HepG2 (cell line): Measurements from ENCODE around the gene BROX. TPM values are rescaled to one million over a fixed set of nuclear protein-coding genes. Genes with fewer than 3 reads are reported as not detected.

Experiments
- ARHGAP35 ChIP-seq: sonication (generic); formaldehyde crosslinking; IDR thresholded peaks from 2 replicates; pipeline ENCODE4 v1.9.0; 2022; ENCODE audit warnings: mild to moderate bottlenecking, inconsistent platforms, moderate library complexity, missing genetic modification reagents, borderline replicate concordance
- ASH2L ChIP-seq: fragments of 300-600, 200-600 bp; sonication (generic); IDR thresholded peaks from 2 replicates; pipeline ENCODE4 v1.7.0; 2017; ENCODE audit warnings: low read depth, mild to moderate bottlenecking, moderate library complexity, mixed read lengths, low read length; ENCODE audit not compliant: insufficient read length
- FOXO1 ChIP-seq: sonication (generic); formaldehyde crosslinking; IDR thresholded peaks from 2 replicates; pipeline ENCODE4 v1.4.0; 2020; ENCODE audit warnings: missing genetic modification reagents
- GABPA ChIP-seq, 2 experiments: IDR thresholded peaks; 2 replicates each; pipeline ENCODE4 v1.6.1; 2011 to 2016; ENCODE audit warnings: low read depth in 2 of 2, low read length in 1 of 2, missing biosample characterization in 1 of 2, missing genetic modification characterization in 1 of 2
- KDM5A ChIP-seq: fragments of 200-600 bp; sonication (generic); IDR thresholded peaks from 2 replicates; pipeline ENCODE4 v1.7.0; 2018; ENCODE audit warnings: antibody characterized with exemption, mild to moderate bottlenecking, low read length, borderline replicate concordance
- MAF1 ChIP-seq: sonication (generic); formaldehyde crosslinking; IDR thresholded peaks from 2 replicates; pipeline ENCODE4 v1.5.0; 2020; ENCODE audit warnings: missing genetic modification reagents, borderline replicate concordance
- MED13 ChIP-seq: sonication (generic); formaldehyde crosslinking; IDR thresholded peaks from 2 replicates; pipeline ENCODE4 v1.5.0; 2020; ENCODE audit warnings: missing genetic modification reagents
- MED8 ChIP-seq: sonication (generic); formaldehyde crosslinking; IDR thresholded peaks from 2 replicates; pipeline ENCODE4 v1.8.1; 2023; ENCODE audit warnings: mild to moderate bottlenecking, missing genetic modification reagents; ENCODE audit not compliant: insufficient replicate concordance
- NCOA1 ChIP-seq: sonication (generic); formaldehyde crosslinking; IDR thresholded peaks from 2 replicates; pipeline ENCODE4 v1.9.0; 2021; ENCODE audit warnings: missing genetic modification reagents
- PREB ChIP-seq: sonication (generic); formaldehyde crosslinking; IDR thresholded peaks from 2 replicates; pipeline ENCODE4 v1.4.0; 2020; ENCODE audit warnings: missing genetic modification reagents
- RAD51 ChIP-seq: fragments of 450-650 bp; IDR thresholded peaks from 2 replicates; pipeline ENCODE4 v1.6.1; 2016; ENCODE audit warnings: borderline replicate concordance
- SNRNP70 ChIP-seq: fragments of 200-400 bp; formaldehyde crosslinking; IDR thresholded peaks from 2 replicates; pipeline ENCODE4 v1.6.1; 2017; ENCODE audit warnings: mild to moderate bottlenecking, low read depth, low read length, moderate library complexity
- TFDP2 ChIP-seq: sonication (generic); formaldehyde crosslinking; IDR thresholded peaks from 2 replicates; pipeline ENCODE4 v1.4.0; 2020; ENCODE audit warnings: missing genetic modification reagents
- ZNF430 ChIP-seq: sonication (generic); formaldehyde crosslinking; IDR thresholded peaks from 2 replicates; pipeline ENCODE4 v1.9.0; 2021; ENCODE audit warnings: mild to moderate bottlenecking, missing genetic modification reagents
- ZNF546 ChIP-seq: sonication (generic); formaldehyde crosslinking; conservative IDR thresholded peaks from 2 replicates; pipeline ENCODE4 v1.8.1; 2023; ENCODE audit warnings: mild to moderate bottlenecking, missing genetic modification reagents
- ZNF749 ChIP-seq: sonication (generic); formaldehyde crosslinking; IDR thresholded peaks from 2 replicates; pipeline ENCODE4 v1.8.0; 2022; ENCODE audit warnings: mild to moderate bottlenecking, missing genetic modification reagents, moderate library complexity, borderline replicate concordance
- polyA plus RNA-seq, 8 experiments: library from polyadenylated mRNA; depleted of rRNA in 3 of 8; stranded (reverse) in 7 of 8; unstranded in 1 of 8; fragments of >200 nt; fragmentation: Illumina TruSeq in 4 of 8; extraction: Trizol in 4 of 8; gene quantifications; 2 replicates each; pipeline versions ENCODE4 v1.2.1 to v1.2.3, GENCODE V29; 2011 to 2016; ENCODE audit warnings: low read depth in 4 of 8, missing spikeins in 1 of 8, mixed read lengths in 1 of 8; ENCODE audit not compliant: insufficient read depth in 1 of 8
- total RNA-seq, 5 experiments: library from RNA; depleted of rRNA; stranded (reverse); fragments of >200 nt; fragmentation: Illumina TruSeq; extraction: Trizol; gene quantifications; 2 replicates each; pipeline ENCODE4 v1.2.3, GENCODE V29; 2016; ENCODE audit warnings: low read depth in 1 of 5
- TF ChIP-seq, protein P1 (sequence below): IDR thresholded peaks from 2 replicates; pipeline ENCODE4 v1.4.0; 2020; ENCODE audit warnings: mild to moderate bottlenecking, missing genetic modification reagents
- TF ChIP-seq, protein P2 (sequence below): sonication (generic); formaldehyde crosslinking; IDR thresholded peaks from 2 replicates; pipeline ENCODE4 v1.8.0; 2022; ENCODE audit warnings: missing genetic modification reagents, mild to moderate bottlenecking, inconsistent platforms, borderline replicate concordance
- TF ChIP-seq, protein P3 (sequence below): sonication (generic); formaldehyde crosslinking; IDR thresholded peaks from 2 replicates; pipeline ENCODE4 v1.8.1; 2023; ENCODE audit warnings: mild to moderate bottlenecking, moderate library complexity, missing genetic modification reagents

BROX gene
- total and polyA plus RNA-seq, 2 of the 13 experiments (the other 11 are each of a cell fraction or from before 2014, with no cell fraction given): 4.4 to 33.2 TPM

DNA sequence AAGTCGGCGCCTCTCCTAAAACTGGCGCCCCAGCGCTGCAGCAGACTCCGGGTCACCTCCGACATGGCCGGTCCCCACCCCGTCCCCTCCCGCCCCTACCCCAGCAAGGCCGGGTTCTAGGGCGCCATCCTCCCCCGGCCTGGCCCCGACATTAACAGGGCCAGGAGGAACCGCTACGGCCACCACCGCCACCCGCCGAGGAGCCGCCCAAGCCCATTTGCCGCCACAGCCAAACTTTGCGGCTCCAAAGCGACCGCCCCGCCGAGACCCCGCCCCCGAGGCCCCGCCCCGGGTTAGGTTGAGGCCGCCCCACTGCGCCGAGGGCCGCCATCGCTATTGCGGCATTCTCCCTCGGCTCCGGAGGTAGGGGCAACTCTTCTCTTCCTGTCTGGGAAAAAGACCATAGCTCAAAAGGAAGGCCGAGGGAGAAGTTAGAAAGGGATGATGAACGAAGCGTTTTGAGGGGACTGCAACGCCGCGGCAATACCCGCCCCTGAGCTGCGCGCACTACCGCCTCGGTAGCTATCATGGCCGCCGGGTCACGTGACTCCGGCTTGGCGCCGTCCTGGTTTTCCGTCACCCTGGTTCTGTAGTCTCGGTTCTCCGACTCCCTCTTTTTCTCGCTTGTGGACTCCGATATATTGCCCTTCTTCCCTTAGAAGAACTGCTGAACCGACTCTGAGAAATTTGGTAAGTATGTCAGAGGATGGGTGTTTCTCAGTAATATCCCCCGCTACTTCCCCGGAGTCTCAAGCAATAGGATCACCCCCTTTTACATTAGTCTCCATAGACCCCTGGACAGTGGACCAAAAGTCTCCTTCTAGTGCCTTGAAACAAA, at the start of gene BROX, which contains the start of gene AIDA (continued):
- TF ChIP-seq FOXO1 (CRISPR knock-in tag) (peak; percentile 51; the same call in 1 of the 2 replicates), SNRNP70 (no peak), PREB (CRISPR knock-in tag) (no peak), ASH2L (peak; percentile 80), MED13 (CRISPR knock-in tag) (peak; percentile 15; the same call in 1 of the 2 replicates), GABPA (IDR thresholded peaks at IDR 0.05; ENCODE audit: low read depth, low read length) (no peak), GABPA (CRISPR knock-in tag; IDR thresholded peaks at IDR 0.05; ENCODE audit: low read depth) (peak; percentile 53; the same call in 1 of the 2 replicates), ARHGAP35 (CRISPR knock-in tag) (no peak), MED8 (CRISPR knock-in tag) (peak; percentile 20), TFDP2 (peak; percentile 68), ZNF749 (CRISPR knock-in tag) (0 out of 2 replicates have a peak, but pooled peaks have one; percentile 15), RAD51 (peak; percentile 98), ZNF546 (CRISPR knock-in tag) (no peak), ZNF430 (peak; percentile 50; the same call in 1 of the 2 replicates), NCOA1 (CRISPR knock-in tag) (no peak), MAF1 (CRISPR knock-in tag) (no peak), KDM5A (peak; percentile 91; the same call in 1 of the 2 replicates)
- TF ChIP-seq, protein P1, sequence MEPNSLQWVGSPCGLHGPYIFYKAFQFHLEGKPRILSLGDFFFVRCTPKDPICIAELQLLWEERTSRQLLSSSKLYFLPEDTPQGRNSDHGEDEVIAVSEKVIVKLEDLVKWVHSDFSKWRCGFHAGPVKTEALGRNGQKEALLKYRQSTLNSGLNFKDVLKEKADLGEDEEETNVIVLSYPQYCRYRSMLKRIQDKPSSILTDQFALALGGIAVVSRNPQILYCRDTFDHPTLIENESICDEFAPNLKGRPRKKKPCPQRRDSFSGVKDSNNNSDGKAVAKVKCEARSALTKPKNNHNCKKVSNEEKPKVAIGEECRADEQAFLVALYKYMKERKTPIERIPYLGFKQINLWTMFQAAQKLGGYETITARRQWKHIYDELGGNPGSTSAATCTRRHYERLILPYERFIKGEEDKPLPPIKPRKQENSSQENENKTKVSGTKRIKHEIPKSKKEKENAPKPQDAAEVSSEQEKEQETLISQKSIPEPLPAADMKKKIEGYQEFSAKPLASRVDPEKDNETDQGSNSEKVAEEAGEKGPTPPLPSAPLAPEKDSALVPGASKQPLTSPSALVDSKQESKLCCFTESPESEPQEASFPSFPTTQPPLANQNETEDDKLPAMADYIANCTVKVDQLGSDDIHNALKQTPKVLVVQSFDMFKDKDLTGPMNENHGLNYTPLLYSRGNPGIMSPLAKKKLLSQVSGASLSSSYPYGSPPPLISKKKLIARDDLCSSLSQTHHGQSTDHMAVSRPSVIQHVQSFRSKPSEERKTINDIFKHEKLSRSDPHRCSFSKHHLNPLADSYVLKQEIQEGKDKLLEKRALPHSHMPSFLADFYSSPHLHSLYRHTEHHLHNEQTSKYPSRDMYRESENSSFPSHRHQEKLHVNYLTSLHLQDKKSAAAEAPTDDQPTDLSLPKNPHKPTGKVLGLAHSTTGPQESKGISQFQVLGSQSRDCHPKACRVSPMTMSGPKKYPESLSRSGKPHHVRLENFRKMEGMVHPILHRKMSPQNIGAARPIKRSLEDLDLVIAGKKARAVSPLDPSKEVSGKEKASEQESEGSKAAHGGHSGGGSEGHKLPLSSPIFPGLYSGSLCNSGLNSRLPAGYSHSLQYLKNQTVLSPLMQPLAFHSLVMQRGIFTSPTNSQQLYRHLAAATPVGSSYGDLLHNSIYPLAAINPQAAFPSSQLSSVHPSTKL (CRISPR knock-in tag): peak; percentile 25; the same call in 1 of the 2 replicates
- TF ChIP-seq, protein P2, sequence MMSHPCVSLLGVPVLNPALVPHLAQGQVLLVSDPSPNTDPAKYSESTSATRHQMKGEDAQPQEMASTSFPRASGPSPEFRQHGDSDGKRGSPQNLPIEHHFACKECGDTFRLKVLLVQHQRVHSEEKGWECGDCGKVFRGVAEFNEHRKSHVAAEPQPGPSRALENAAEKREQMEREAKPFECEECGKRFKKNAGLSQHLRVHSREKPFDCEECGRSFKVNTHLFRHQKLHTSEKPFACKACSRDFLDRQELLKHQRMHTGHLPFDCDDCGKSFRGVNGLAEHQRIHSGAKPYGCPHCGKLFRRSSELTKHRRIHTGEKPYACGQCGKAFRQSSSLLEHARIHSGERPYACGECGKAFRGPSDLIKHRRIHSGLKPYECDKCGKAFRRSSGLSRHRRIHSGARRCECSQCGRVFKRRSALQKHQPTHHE (CRISPR knock-in tag): no peak
- TF ChIP-seq, protein P3, sequence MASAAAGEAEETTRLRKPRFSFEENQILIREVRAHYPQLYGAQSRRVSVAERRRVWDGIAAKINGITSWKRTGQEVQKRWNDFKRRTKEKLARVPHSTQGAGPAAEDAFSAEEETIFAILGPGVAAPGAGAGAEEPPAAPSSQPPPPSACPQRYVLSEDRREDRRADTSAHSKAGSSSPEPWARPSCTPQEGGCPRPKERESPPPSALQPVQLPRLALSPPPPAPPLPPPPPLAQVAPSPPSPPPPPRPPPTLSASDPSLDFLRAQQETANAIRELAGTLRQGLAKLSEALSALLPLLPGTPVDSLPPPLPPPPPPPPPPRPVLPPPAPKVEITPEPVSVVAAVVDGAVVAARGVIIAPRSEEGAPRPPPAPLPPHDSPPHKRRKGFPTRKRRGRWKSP (CRISPR knock-in tag): peak; percentile 37; the same call in 1 of the 2 replicates
